22Rv1 (cell line): ENCODE results near the gene MAX.

Source experiments
- ZFX ChIP-seq: fragments of 450-650 bp; IDR thresholded peaks from 2 replicates; pipeline ENCODE4 v1.6.1; 2017; ENCODE audit warnings: antibody characterized with exemption, borderline replicate concordance
- TF ChIP-seq, protein P1 (sequence below): fragments of 450-650 bp; IDR thresholded peaks from 2 replicates; pipeline ENCODE4 v1.5.1; 2017; ENCODE audit warnings: mild to moderate bottlenecking

DNA sequence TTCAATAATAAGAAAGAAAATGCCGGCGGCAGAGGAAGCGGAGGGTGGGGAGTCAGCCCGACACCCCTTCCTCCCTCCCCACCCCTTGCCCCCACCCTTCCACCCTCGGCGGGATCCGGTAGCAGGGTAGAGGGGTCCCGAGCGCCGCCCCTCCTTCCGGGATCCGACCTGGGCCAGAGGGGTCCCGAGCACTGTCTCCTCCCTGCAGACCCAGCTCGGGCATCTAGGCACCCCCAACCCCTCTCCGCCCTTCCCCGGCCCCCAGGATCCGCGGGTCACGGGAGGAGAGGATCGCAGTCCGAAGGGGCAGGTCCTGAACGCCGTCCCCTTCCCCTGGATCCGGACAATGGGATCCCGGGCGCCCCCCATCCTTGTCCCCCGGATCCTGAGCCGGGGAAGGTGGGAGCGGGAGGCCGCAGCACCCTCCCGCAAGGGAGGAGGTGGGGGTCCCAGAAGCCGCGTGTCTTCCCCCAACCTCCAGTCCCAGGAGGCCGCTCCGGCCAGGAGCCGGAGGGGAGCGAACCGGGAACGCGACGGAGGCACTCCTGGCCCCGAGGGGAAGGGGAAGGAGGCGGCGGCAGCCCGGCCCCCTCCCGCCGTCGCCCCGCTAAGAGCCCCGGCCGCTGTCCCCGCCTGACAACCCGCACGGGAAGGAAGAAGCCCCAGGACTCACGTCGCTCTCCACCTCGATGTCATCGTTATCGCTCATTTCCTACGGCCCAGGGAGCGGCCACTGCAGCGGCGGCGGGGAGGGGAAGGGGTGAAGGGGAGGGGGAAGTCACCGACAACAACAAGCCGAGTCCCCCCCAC is 481 bp downstream of the MAX start:
- TF ChIP-seq, protein P1, sequence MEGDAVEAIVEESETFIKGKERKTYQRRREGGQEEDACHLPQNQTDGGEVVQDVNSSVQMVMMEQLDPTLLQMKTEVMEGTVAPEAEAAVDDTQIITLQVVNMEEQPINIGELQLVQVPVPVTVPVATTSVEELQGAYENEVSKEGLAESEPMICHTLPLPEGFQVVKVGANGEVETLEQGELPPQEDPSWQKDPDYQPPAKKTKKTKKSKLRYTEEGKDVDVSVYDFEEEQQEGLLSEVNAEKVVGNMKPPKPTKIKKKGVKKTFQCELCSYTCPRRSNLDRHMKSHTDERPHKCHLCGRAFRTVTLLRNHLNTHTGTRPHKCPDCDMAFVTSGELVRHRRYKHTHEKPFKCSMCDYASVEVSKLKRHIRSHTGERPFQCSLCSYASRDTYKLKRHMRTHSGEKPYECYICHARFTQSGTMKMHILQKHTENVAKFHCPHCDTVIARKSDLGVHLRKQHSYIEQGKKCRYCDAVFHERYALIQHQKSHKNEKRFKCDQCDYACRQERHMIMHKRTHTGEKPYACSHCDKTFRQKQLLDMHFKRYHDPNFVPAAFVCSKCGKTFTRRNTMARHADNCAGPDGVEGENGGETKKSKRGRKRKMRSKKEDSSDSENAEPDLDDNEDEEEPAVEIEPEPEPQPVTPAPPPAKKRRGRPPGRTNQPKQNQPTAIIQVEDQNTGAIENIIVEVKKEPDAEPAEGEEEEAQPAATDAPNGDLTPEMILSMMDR, result no peak
- no peak for TF ChIP-seq ZFX
